SK-N-SH treated with all-trans-retinoic acid at 6 μM for 48 hours (cell line): ENCODE results near the gene NME4.

Source experiments
- ATAC-seq: fragments of 200-7000 bp; cut with Tn5 transposase; 3 replicates; pipeline ENCODE4 v1.9.1; 2020; ENCODE audit warnings: mild to moderate bottlenecking, moderate library complexity
- ARNTL ChIP-seq: fragments of 450-650 bp; formaldehyde crosslinking; IDR thresholded peaks from 2 replicates; pipeline ENCODE4 v1.5.0; 2020; ENCODE audit warnings: low read depth, mild to moderate bottlenecking, moderate library complexity, borderline replicate concordance
- BACH2 ChIP-seq: fragments of 250-450 bp; sonication (Bioruptor Pico); IDR thresholded peaks from 2 replicates; pipeline ENCODE4 v1.9.0; 2021; ENCODE audit warnings: mild to moderate bottlenecking, borderline replicate concordance
- CSDC2 ChIP-seq: fragments of 250-450 bp; sonication (Bioruptor Pico); IDR thresholded peaks from 2 replicates; pipeline ENCODE4 v1.5.0; 2020; ENCODE audit warnings: mild to moderate bottlenecking, moderate library complexity
- ESRRG ChIP-seq: fragments of 250-450 bp; sonication (Bioruptor Pico); IDR thresholded peaks from 2 replicates; pipeline ENCODE4 v1.6.1; 2021; ENCODE audit warnings: mild to moderate bottlenecking
- GLIS3 ChIP-seq: fragments of 250-450 bp; sonication (Bioruptor Pico); IDR thresholded peaks from 2 replicates; pipeline ENCODE4 v1.5.0; 2020; ENCODE audit warnings: mild to moderate bottlenecking, moderate library complexity
- ISL1 ChIP-seq: fragments of 250-450 bp; sonication (Bioruptor Pico); IDR thresholded peaks from 2 replicates; pipeline ENCODE4 v2.1.2; 2022; ENCODE audit warnings: mild to moderate bottlenecking, moderate library complexity
- OSR1 ChIP-seq: fragments of 250-450 bp; sonication (Bioruptor Pico); IDR thresholded peaks from 2 replicates; pipeline ENCODE4 v1.8.0; 2022; ENCODE audit warnings: moderate library complexity, mild to moderate bottlenecking, inconsistent platforms
- PPARA ChIP-seq: fragments of 250-450 bp; sonication (Bioruptor Pico); IDR thresholded peaks from 2 replicates; pipeline ENCODE4 v1.5.0; 2020; ENCODE audit warnings: mild to moderate bottlenecking, borderline replicate concordance
- RARB ChIP-seq: fragments of 250-450 bp; sonication (Bioruptor Pico); IDR thresholded peaks from 2 replicates; pipeline ENCODE4 v1.8.0; 2021; ENCODE audit warnings: mild to moderate bottlenecking, moderate library complexity
- SNAI2 ChIP-seq: fragments of 250-450 bp; sonication (Bioruptor Pico); IDR thresholded peaks from 2 replicates; pipeline ENCODE4 v1.5.0; 2020; ENCODE audit warnings: mild to moderate bottlenecking, moderate library complexity
- TCF4 ChIP-seq: fragments of 250-450 bp; sonication (Bioruptor Pico); IDR thresholded peaks from 2 replicates; pipeline ENCODE4 v1.8.0; 2021; ENCODE audit warnings: mild to moderate bottlenecking, moderate library complexity, borderline replicate concordance
- TOX ChIP-seq: fragments of 250-450 bp; sonication (Bioruptor Pico); IDR thresholded peaks from 2 replicates; pipeline ENCODE4 v1.8.0; 2021; ENCODE audit warnings: mild to moderate bottlenecking, moderate library complexity, borderline replicate concordance
- ZC3H10 ChIP-seq: fragments of 250-450 bp; sonication (Bioruptor Pico); IDR thresholded peaks from 2 replicates; pipeline ENCODE4 v1.5.1; 2021; ENCODE audit warnings: mild to moderate bottlenecking, moderate library complexity
- ZFP3 ChIP-seq: fragments of 250-450 bp; sonication (Bioruptor Pico); IDR thresholded peaks from 2 replicates; pipeline ENCODE4 v1.5.0; 2020; ENCODE audit warnings: mild to moderate bottlenecking, moderate library complexity
- ZFP30 ChIP-seq: fragments of 450-650 bp; formaldehyde crosslinking; IDR thresholded peaks from 2 replicates; pipeline ENCODE4 v1.5.0; 2022; ENCODE audit warnings: mild to moderate bottlenecking, moderate library complexity
- ZNF565 ChIP-seq: fragments of 450-650 bp; formaldehyde crosslinking; conservative IDR thresholded peaks from 2 replicates; pipeline ENCODE4 v1.5.0; 2020; ENCODE audit warnings: low read depth, mild to moderate bottlenecking, moderate library complexity
- ZNF70 ChIP-seq: fragments of 450-650 bp; formaldehyde crosslinking; IDR thresholded peaks from 2 replicates; pipeline ENCODE4 v1.5.0; 2020; ENCODE audit warnings: mild to moderate bottlenecking, moderate library complexity
- ZNF8 ChIP-seq: fragments of 450-650 bp; formaldehyde crosslinking; IDR thresholded peaks from 2 replicates; pipeline ENCODE4 v1.5.0; 2020; ENCODE audit warnings: mild to moderate bottlenecking, moderate library complexity
- TF ChIP-seq, protein P1 (sequence below): fragments of 250-450 bp; sonication (Bioruptor Pico); IDR thresholded peaks from 2 replicates; pipeline ENCODE4 v1.5.0; 2020; ENCODE audit warnings: mild to moderate bottlenecking, moderate library complexity
- TF ChIP-seq, protein P2 (sequence below): fragments of 250-450 bp; sonication (Bioruptor Pico); IDR thresholded peaks from 2 replicates; pipeline ENCODE4 v1.5.1; 2021; ENCODE audit warnings: mild to moderate bottlenecking, moderate library complexity
- TF ChIP-seq, protein P3 (sequence below): fragments of 250-450 bp; sonication (Bioruptor Pico); IDR thresholded peaks from 2 replicates; pipeline ENCODE4 v1.5.1; 2020; ENCODE audit warnings: low read depth, mild to moderate bottlenecking, moderate library complexity
- TF ChIP-seq, protein P4 (sequence below): fragments of 250-450 bp; sonication (Bioruptor Pico); IDR thresholded peaks from 2 replicates; pipeline ENCODE4 v1.8.0; 2021; ENCODE audit warnings: low read depth, mild to moderate bottlenecking, moderate library complexity, borderline replicate concordance
- TF ChIP-seq, protein P5 (sequence below): fragments of 250-450 bp; sonication (Bioruptor Pico); IDR thresholded peaks from 2 replicates; pipeline ENCODE4 v1.8.0; 2020; ENCODE audit warnings: mild to moderate bottlenecking, moderate library complexity, borderline replicate concordance

NME4 gene

DNA sequence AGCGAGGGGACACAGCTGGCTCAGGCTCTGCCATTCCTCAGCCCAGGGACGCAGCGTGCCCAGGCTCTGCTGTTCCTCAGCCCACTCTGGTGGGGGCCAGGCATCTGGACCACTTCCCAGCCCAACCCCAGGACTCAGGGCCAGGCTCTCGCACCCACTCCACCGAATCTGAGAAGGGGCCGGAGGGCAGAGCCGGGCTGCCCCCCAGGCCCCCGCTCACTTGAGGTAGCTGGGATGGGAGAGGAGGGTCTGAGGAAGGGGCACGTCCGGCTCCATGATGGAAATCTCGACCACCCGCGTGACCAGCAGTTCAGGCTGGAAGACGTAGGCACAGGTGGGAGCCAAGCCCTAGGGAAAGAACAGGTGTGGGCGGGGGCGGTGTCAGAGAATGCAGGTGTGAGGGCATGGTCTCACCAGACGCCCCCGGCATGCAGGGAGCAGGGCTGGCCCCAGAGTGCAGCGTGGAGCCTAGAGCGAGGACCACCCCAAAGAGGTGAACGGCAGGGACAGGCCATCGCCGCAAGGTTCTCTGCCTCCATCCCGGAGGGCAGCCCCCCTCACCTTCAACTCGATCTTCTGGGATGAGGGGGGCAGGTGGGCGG lies 20.1 kb upstream of the NME4 start:
- no peak for ATAC-seq
- TF ChIP-seq ISL1 (CRISPR knock-in tag) (no peak), ZNF70 (CRISPR knock-in tag) (no peak), OSR1 (CRISPR knock-in tag) (no peak), RARB (CRISPR knock-in tag) (no peak), CSDC2 (CRISPR knock-in tag) (no peak), ARNTL (CRISPR knock-in tag) (no peak), BACH2 (CRISPR knock-in tag) (no peak), SNAI2 (CRISPR knock-in tag) (no peak), ZNF8 (CRISPR knock-in tag) (no peak), ESRRG (no peak), ZFP3 (CRISPR knock-in tag) (no peak), GLIS3 (CRISPR knock-in tag) (no peak), ZC3H10 (CRISPR knock-in tag) (no peak), ZFP30 (no peak), ZNF565 (CRISPR knock-in tag) (no peak)
- TF ChIP-seq, protein P1, sequence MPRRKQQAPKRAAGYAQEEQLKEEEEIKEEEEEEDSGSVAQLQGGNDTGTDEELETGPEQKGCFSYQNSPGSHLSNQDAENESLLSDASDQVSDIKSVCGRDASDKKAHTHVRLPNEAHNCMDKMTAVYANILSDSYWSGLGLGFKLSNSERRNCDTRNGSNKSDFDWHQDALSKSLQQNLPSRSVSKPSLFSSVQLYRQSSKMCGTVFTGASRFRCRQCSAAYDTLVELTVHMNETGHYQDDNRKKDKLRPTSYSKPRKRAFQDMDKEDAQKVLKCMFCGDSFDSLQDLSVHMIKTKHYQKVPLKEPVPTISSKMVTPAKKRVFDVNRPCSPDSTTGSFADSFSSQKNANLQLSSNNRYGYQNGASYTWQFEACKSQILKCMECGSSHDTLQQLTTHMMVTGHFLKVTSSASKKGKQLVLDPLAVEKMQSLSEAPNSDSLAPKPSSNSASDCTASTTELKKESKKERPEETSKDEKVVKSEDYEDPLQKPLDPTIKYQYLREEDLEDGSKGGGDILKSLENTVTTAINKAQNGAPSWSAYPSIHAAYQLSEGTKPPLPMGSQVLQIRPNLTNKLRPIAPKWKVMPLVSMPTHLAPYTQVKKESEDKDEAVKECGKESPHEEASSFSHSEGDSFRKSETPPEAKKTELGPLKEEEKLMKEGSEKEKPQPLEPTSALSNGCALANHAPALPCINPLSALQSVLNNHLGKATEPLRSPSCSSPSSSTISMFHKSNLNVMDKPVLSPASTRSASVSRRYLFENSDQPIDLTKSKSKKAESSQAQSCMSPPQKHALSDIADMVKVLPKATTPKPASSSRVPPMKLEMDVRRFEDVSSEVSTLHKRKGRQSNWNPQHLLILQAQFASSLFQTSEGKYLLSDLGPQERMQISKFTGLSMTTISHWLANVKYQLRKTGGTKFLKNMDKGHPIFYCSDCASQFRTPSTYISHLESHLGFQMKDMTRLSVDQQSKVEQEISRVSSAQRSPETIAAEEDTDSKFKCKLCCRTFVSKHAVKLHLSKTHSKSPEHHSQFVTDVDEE (CRISPR knock-in tag): no peak
- TF ChIP-seq, protein P2, sequence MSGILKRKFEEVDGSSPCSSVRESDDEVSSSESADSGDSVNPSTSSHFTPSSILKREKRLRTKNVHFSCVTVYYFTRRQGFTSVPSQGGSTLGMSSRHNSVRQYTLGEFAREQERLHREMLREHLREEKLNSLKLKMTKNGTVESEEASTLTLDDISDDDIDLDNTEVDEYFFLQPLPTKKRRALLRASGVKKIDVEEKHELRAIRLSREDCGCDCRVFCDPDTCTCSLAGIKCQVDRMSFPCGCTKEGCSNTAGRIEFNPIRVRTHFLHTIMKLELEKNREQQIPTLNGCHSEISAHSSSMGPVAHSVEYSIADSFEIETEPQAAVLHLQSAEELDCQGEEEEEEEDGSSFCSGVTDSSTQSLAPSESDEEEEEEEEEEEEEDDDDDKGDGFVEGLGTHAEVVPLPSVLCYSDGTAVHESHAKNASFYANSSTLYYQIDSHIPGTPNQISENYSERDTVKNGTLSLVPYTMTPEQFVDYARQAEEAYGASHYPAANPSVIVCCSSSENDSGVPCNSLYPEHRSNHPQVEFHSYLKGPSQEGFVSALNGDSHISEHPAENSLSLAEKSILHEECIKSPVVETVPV (CRISPR knock-in tag): no peak
- TF ChIP-seq, protein P3, sequence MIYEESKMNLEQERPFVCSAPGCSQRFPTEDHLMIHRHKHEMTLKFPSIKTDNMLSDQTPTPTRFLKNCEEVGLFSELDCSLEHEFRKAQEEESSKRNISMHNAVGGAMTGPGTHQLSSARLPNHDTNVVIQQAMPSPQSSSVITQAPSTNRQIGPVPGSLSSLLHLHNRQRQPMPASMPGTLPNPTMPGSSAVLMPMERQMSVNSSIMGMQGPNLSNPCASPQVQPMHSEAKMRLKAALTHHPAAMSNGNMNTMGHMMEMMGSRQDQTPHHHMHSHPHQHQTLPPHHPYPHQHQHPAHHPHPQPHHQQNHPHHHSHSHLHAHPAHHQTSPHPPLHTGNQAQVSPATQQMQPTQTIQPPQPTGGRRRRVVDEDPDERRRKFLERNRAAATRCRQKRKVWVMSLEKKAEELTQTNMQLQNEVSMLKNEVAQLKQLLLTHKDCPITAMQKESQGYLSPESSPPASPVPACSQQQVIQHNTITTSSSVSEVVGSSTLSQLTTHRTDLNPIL (CRISPR knock-in tag): no peak
- TF ChIP-seq, protein P4, sequence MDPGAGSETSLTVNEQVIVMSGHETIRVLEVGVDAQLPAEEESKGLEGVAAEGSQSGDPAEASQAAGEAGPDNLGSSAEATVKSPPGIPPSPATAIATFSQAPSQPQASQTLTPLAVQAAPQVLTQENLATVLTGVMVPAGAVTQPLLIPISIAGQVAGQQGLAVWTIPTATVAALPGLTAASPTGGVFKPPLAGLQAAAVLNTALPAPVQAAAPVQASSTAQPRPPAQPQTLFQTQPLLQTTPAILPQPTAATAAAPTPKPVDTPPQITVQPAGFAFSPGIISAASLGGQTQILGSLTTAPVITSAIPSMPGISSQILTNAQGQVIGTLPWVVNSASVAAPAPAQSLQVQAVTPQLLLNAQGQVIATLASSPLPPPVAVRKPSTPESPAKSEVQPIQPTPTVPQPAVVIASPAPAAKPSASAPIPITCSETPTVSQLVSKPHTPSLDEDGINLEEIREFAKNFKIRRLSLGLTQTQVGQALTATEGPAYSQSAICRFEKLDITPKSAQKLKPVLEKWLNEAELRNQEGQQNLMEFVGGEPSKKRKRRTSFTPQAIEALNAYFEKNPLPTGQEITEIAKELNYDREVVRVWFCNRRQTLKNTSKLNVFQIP (CRISPR knock-in tag): no peak

DNA sequence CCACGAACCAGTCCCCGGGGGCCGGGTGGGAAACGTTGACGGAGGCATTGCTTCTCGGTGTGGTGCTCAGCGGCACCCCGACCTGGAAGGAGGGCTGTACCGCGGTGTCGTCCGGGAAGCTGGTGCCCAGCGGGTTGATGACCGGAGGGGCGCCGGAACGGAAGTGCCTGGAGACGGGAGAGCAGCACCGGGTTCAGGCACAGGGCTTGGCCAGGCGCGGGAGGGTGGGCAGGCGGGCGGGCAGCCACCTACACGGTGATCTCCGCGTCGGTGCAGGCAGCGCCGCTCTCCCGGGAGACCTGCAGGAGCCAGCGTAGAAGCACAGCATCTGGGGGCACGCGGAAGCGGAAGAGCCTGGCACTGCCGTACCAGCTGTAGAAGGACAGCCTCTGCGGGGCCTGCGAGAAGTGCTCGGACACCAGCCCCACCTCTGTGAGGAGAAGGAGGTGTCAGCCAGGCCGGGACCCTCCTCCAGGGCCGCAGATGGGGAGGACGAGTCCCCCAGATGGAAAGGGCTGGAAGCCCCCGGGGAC lies 19.5 kb upstream of the NME4 start:
- TF ChIP-seq ISL1 (CRISPR knock-in tag) (no peak), GLIS3 (CRISPR knock-in tag) (no peak), BACH2 (CRISPR knock-in tag) (no peak), PPARA (no peak), RARB (CRISPR knock-in tag) (no peak), ZNF70 (CRISPR knock-in tag) (no peak), ZNF565 (CRISPR knock-in tag) (no peak), TOX (CRISPR knock-in tag) (no peak), TCF4 (CRISPR knock-in tag) (no peak), OSR1 (CRISPR knock-in tag) (no peak), ZNF8 (CRISPR knock-in tag) (no peak), ARNTL (CRISPR knock-in tag) (no peak)
- TF ChIP-seq, protein P4 (CRISPR knock-in tag): no peak
- TF ChIP-seq, protein P5, sequence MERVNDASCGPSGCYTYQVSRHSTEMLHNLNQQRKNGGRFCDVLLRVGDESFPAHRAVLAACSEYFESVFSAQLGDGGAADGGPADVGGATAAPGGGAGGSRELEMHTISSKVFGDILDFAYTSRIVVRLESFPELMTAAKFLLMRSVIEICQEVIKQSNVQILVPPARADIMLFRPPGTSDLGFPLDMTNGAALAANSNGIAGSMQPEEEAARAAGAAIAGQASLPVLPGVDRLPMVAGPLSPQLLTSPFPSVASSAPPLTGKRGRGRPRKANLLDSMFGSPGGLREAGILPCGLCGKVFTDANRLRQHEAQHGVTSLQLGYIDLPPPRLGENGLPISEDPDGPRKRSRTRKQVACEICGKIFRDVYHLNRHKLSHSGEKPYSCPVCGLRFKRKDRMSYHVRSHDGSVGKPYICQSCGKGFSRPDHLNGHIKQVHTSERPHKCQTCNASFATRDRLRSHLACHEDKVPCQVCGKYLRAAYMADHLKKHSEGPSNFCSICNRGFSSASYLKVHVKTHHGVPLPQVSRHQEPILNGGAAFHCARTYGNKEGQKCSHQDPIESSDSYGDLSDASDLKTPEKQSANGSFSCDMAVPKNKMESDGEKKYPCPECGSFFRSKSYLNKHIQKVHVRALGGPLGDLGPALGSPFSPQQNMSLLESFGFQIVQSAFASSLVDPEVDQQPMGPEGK (CRISPR knock-in tag): no peak
- TF ChIP-seq, protein P2 (CRISPR knock-in tag): no peak
- TF ChIP-seq, protein P1 (CRISPR knock-in tag): no peak
- no peak for ATAC-seq
